Stimulated activated CD4-positive, alpha-beta T cell treated with anti-CD3 and anti-CD28 coated beads, Interleukin-4, amount 100 ng/mL, for 1 hour (primary cell): ENCODE results near the gene OFD1.

Experiments
- DNase-seq: peaks from one replicate; pipeline ENCODE4 v3.0.0-alpha.2; 2020

OFD1 gene

DNA sequence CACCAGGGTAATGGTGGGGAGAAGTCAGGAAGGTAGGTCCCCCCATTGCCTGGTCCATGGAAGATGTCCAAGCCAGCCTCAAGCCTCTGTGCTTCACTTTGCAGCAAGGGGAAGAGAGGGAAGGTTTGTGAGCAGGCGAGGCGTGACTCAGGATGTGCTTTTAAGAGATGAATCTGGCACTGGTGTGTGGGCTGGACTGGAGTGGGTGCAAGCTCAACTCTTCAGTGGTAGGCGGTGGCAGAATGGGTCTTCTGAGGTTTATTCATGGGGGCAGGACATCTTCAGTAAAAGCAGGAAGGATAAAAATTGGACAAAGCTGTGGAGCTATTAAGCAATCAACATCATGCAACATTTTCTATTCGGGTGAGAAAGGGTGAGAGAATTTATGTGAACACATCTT lies 63.0 kb downstream of the OFD1 start:
- no peak for DNase-seq

- no peak for DNase-seq
Observed at GRCh38 chrX:13798184-13798583, 63.6 kb downstream of the OFD1 start.

DNA sequence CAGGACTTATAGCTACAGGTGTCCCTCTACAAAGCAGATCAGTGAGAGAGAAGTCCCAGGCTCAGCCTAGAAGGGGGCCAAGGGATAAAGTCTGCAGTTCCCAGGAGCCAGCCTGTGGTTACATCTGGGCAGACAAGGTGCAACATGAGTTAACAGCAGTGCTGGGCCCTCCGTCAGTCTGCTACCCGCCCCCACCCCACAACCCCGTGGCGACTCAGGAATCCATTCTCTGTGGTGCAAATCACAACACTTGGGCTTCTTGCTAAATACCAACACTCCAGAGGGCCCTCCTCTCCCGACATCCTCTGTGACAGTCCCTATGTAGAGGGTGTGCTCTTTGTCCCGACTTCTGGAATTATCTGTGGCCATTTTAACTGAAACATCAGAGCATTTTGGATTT lies 68.6 kb downstream of the OFD1 start:
- DNase-seq, result no peak

- no peak for DNase-seq
Observed at GRCh38 chrX:13805241-13805640, 70.7 kb downstream of the OFD1 start.

- DNase-seq, result no peak
Observed at GRCh38 chrX:13808293-13808692, 73.7 kb downstream of the OFD1 start.

GRCh38 chrX:13808865-13809264 lies 74.3 kb downstream of the OFD1 start:
- DNase-seq, result no peak

GRCh38 chrX:13815664-13816063 lies 81.1 kb downstream of the OFD1 start:
- DNase-seq, result no peak

- DNase-seq, result no peak
Observed at GRCh38 chrX:13816176-13816575, 81.6 kb downstream of the OFD1 start.

- no peak for DNase-seq
Observed at GRCh38 chrX:13816643-13817627, 82.4 kb downstream of the OFD1 start, which contains the start of gene GPM6B. Gene GPM6B, minus strand, starts transcription at chrX:13817093. Its CDS starts 189 bp downstream, at chrX:13816904.
